Upper lobe of left lung (tissue), 4 donors: Measurements from ENCODE around the gene SPR.

Experiments used
- POLR2A ChIP-seq, 4 donors: fragments of 450-650 bp; IDR thresholded peaks; one replicate each; pipeline ENCODE4 v1.5.1; 2016 to 2017; ENCODE audit warnings: antibody characterized with exemption in 4 of 4, mild to moderate bottlenecking in 2 of 4
- TF ChIP-seq, protein P1 (sequence below), 6 experiments: fragments of 450-650 bp in 4 of 6; fragments of 200-600 bp in 2 of 6; sonication (generic) in 2 of 6; IDR thresholded peaks; one replicate each; pipeline ENCODE4 v1.5.1; 2016 to 2019; ENCODE audit warnings: antibody characterized with exemption in 6 of 6

DNA sequence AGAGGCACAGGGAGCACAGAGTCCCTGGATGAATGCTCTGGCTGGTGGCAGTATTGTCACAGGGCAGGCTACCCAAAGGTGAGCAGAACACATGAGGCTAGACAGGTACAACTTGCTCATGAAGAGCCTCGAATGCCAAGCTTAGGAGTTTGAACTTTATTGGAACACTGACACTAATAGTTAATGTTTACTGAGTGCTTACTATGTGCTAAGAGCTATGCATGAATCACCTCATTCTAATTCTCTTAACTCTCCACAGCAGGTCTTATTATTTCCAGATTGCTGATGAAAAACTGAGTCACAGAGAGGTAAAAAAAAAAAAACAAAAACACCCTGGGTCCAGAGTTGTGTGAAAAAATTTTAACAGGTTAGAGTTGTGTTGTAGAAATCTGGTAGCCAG is 24.0 kb downstream of the SPR start:
- TF ChIP-seq, protein P1, sequence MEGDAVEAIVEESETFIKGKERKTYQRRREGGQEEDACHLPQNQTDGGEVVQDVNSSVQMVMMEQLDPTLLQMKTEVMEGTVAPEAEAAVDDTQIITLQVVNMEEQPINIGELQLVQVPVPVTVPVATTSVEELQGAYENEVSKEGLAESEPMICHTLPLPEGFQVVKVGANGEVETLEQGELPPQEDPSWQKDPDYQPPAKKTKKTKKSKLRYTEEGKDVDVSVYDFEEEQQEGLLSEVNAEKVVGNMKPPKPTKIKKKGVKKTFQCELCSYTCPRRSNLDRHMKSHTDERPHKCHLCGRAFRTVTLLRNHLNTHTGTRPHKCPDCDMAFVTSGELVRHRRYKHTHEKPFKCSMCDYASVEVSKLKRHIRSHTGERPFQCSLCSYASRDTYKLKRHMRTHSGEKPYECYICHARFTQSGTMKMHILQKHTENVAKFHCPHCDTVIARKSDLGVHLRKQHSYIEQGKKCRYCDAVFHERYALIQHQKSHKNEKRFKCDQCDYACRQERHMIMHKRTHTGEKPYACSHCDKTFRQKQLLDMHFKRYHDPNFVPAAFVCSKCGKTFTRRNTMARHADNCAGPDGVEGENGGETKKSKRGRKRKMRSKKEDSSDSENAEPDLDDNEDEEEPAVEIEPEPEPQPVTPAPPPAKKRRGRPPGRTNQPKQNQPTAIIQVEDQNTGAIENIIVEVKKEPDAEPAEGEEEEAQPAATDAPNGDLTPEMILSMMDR (IDR thresholded peaks at IDR 0.05): no peak
- TF ChIP-seq POLR2A (IDR thresholded peaks at IDR 0.05): no peak
